Measurements from ENCODE around the gene USPL1. TPM values are rescaled to one million over a fixed set of nuclear protein-coding genes. Genes with fewer than 3 reads are reported as not detected.

Gene USPL1
- total RNA-seq, 1 experiment from 2014 or later, result 13.0 TPM

GRCh38 chr13:30685987-30686386 lies 68.3 kb downstream of the USPL1 start:
- Histone ChIP-seq H3K36me3 (replicated peaks; ENCODE audit: control insufficient read depth, insufficient read depth, low read length) (no peaks in the 10 kb centered on the region), H3K4me3 (ENCODE audit: insufficient read depth, low read depth, low read length) (no peak overlapping the region), H3K27me3 (ENCODE audit: control insufficient read depth, insufficient read depth, low read length) (no peaks in the 10 kb centered on the region)
- no peak for DNase-seq

GRCh38 chr13:30687601-30688000 lies 69.9 kb downstream of the USPL1 start:
- no peaks in the 10 kb centered on the region for H3K27me3 ChIP-seq (ENCODE audit: control insufficient read depth, insufficient read depth, low read length)
- no peak for DNase-seq
- H3K36me3 ChIP-seq (replicated peaks; ENCODE audit: control insufficient read depth, insufficient read depth, low read length), result no peaks in the 10 kb centered on the region
- H3K4me3 ChIP-seq (ENCODE audit: insufficient read depth, low read depth, low read length), result no peak overlapping the region

GRCh38 chr13:30689752-30690151 lies 72.0 kb downstream of the USPL1 start:
- no peaks in the 10 kb centered on the region for H3K27me3 ChIP-seq (ENCODE audit: control insufficient read depth, insufficient read depth, low read length)
- no peaks in the 10 kb centered on the region for H3K36me3 ChIP-seq (replicated peaks; ENCODE audit: control insufficient read depth, insufficient read depth, low read length)
- H3K4me3 ChIP-seq (ENCODE audit: insufficient read depth, low read depth, low read length), result no peak overlapping the region
- no peak for DNase-seq

- Histone ChIP-seq H3K27me3 (ENCODE audit: control insufficient read depth, insufficient read depth, low read length) (no peaks in the 10 kb centered on the region), H3K36me3 (replicated peaks; ENCODE audit: control insufficient read depth, insufficient read depth, low read length) (no peaks in the 10 kb centered on the region), H3K4me3 (ENCODE audit: insufficient read depth, low read depth, low read length) (no peak overlapping the region)
- DNase-seq, result no peak
Measured at GRCh38 chr13:30690282-30691188, 72.8 kb downstream of the USPL1 start.

- DNase-seq, result no peak
- H3K27me3 ChIP-seq (ENCODE audit: control insufficient read depth, insufficient read depth, low read length), result no peaks in the 10 kb centered on the region
- no peak overlapping the region for H3K4me3 ChIP-seq (ENCODE audit: insufficient read depth, low read depth, low read length)
- no peaks in the 10 kb centered on the region for H3K36me3 ChIP-seq (replicated peaks; ENCODE audit: control insufficient read depth, insufficient read depth, low read length)
Measured at GRCh38 chr13:30692113-30692512, 74.4 kb downstream of the USPL1 start.

- Histone ChIP-seq H3K36me3 (replicated peaks; ENCODE audit: control insufficient read depth, insufficient read depth, low read length) (no peaks in the 10 kb centered on the region), H3K27me3 (ENCODE audit: control insufficient read depth, insufficient read depth, low read length) (no peaks in the 10 kb centered on the region), H3K4me3 (ENCODE audit: insufficient read depth, low read depth, low read length) (no peak overlapping the region)
- no peak for DNase-seq
Measured at GRCh38 chr13:30696278-30697176, 78.8 kb downstream of the USPL1 start.

GRCh38 chr13:30697177-30697953 lies 79.6 kb downstream of the USPL1 start:
- Histone ChIP-seq H3K27me3 (ENCODE audit: control insufficient read depth, insufficient read depth, low read length) (no peaks in the 10 kb centered on the region), H3K4me3 (ENCODE audit: insufficient read depth, low read depth, low read length) (no peak overlapping the region), H3K36me3 (replicated peaks; ENCODE audit: control insufficient read depth, insufficient read depth, low read length) (no peaks in the 10 kb centered on the region)
- no peak for DNase-seq

- Histone ChIP-seq H3K4me3 (ENCODE audit: insufficient read depth, low read depth, low read length) (no peak overlapping the region), H3K36me3 (replicated peaks; ENCODE audit: control insufficient read depth, insufficient read depth, low read length) (no peaks in the 10 kb centered on the region), H3K27me3 (ENCODE audit: control insufficient read depth, insufficient read depth, low read length) (no peaks in the 10 kb centered on the region)
- DNase-seq, result no peak
Measured at GRCh38 chr13:30697996-30698401, 80.3 kb downstream of the USPL1 start.

GRCh38 chr13:30698488-30699005 lies 80.8 kb downstream of the USPL1 start:
- Histone ChIP-seq H3K36me3 (replicated peaks; ENCODE audit: control insufficient read depth, insufficient read depth, low read length) (no peaks in the 10 kb centered on the region), H3K4me3 (ENCODE audit: insufficient read depth, low read depth, low read length) (no peak overlapping the region)
- DNase-seq, result no peak

GRCh38 chr13:30700364-30700763 lies 82.6 kb downstream of the USPL1 start:
- Histone ChIP-seq H3K27me3 (ENCODE audit: control insufficient read depth, insufficient read depth, low read length) (no peaks in the 10 kb centered on the region), H3K36me3 (replicated peaks; ENCODE audit: control insufficient read depth, insufficient read depth, low read length) (no peaks in the 10 kb centered on the region), H3K4me3 (ENCODE audit: insufficient read depth, low read depth, low read length) (no peak overlapping the region)
- no peak for DNase-seq

More at GRCh38 chr13:30698488-30699005, 80.8 kb downstream of the USPL1 start:
- H3K27me3 ChIP-seq (ENCODE audit: control insufficient read depth, insufficient read depth, low read length), result no peaks in the 10 kb centered on the region

- H3K27me3 ChIP-seq (ENCODE audit: control insufficient read depth, insufficient read depth, low read length), result no peaks in the 10 kb centered on the region
- no peak overlapping the region for H3K4me3 ChIP-seq (ENCODE audit: insufficient read depth, low read depth, low read length)
- H3K36me3 ChIP-seq (replicated peaks; ENCODE audit: control insufficient read depth, insufficient read depth, low read length), result no peaks in the 10 kb centered on the region
- DNase-seq, result no peak
Measured at GRCh38 chr13:30702006-30702405, 84.3 kb downstream of the USPL1 start.

GRCh38 chr13:30704596-30704995 lies 86.9 kb downstream of the USPL1 start:
- Histone ChIP-seq H3K36me3 (replicated peaks; ENCODE audit: control insufficient read depth, insufficient read depth, low read length) (no peaks in the 10 kb centered on the region), H3K4me3 (ENCODE audit: insufficient read depth, low read depth, low read length) (no peak overlapping the region), H3K27me3 (ENCODE audit: control insufficient read depth, insufficient read depth, low read length) (no peaks in the 10 kb centered on the region)
- DNase-seq, result no peak

GRCh38 chr13:30705680-30706079 lies 88.0 kb downstream of the USPL1 start:
- Histone ChIP-seq H3K36me3 (replicated peaks; ENCODE audit: control insufficient read depth, insufficient read depth, low read length) (no peaks in the 10 kb centered on the region), H3K4me3 (ENCODE audit: insufficient read depth, low read depth, low read length) (no peak overlapping the region), H3K27me3 (ENCODE audit: control insufficient read depth, insufficient read depth, low read length) (no peaks in the 10 kb centered on the region)
- DNase-seq, result no peak

- no peaks in the 10 kb centered on the region for H3K36me3 ChIP-seq (replicated peaks; ENCODE audit: control insufficient read depth, insufficient read depth, low read length)
- H3K27me3 ChIP-seq (ENCODE audit: control insufficient read depth, insufficient read depth, low read length), result no peaks in the 10 kb centered on the region
- DNase-seq, result no peak
- H3K4me3 ChIP-seq (ENCODE audit: insufficient read depth, low read depth, low read length), result no peak overlapping the region
Measured at GRCh38 chr13:30708541-30708940, 90.8 kb downstream of the USPL1 start.
